Measurements from ENCODE around the gene DUSP7.

Gene DUSP7

GRCh38 chr3:52086461-52086860, 30.1 kb upstream of the DUSP7 start:
- no peak for DNase-seq

GRCh38 chr3:52085681-52086282, 29.4 kb upstream of the DUSP7 start:
- DNase-seq: no peak

- DNase-seq: no peak
Observed at GRCh38 chr3:52084954-52085680, 28.7 kb upstream of the DUSP7 start.

GRCh38 chr3:52084216-52084945, 28.0 kb upstream of the DUSP7 start:
- DNase-seq: no peak

GRCh38 chr3:52083556-52084087, 27.3 kb upstream of the DUSP7 start:
- DNase-seq: no peak

- no peak for DNase-seq
Observed at GRCh38 chr3:52082951-52083350, 26.6 kb upstream of the DUSP7 start.

GRCh38 chr3:52080830-52081719, 24.7 kb upstream of the DUSP7 start:
- no peak for DNase-seq

GRCh38 chr3:52079958-52080357, 23.6 kb upstream of the DUSP7 start:
- DNase-seq: no peak

GRCh38 chr3:52078781-52079560, 22.6 kb upstream of the DUSP7 start:
- no peak for DNase-seq

GRCh38 chr3:52077925-52078324, 21.6 kb upstream of the DUSP7 start:
- DNase-seq: no peak

GRCh38 chr3:52076896-52077780, 20.8 kb upstream of the DUSP7 start:
- DNase-seq: no peak

GRCh38 chr3:52073490-52073889, 17.1 kb upstream of the DUSP7 start:
- DNase-seq: no peak

- DNase-seq: no peak
Observed at GRCh38 chr3:52072471-52072870, 16.1 kb upstream of the DUSP7 start.

- no peak for DNase-seq
Observed at GRCh38 chr3:52072020-52072419, 15.6 kb upstream of the DUSP7 start.

GRCh38 chr3:52070724-52071621, 14.6 kb upstream of the DUSP7 start:
- peak in 1 of 2 experiments; percentile 22 for DNase-seq

- DNase-seq: no peak
Observed at GRCh38 chr3:52069855-52070254, 13.5 kb upstream of the DUSP7 start.

- DNase-seq: no peak
Observed at GRCh38 chr3:52069135-52069534, 12.8 kb upstream of the DUSP7 start.

- DNase-seq: no peak
Observed at GRCh38 chr3:52068730-52069129, 12.4 kb upstream of the DUSP7 start.

GRCh38 chr3:52068055-52068571, 11.7 kb upstream of the DUSP7 start:
- DNase-seq: no peak

GRCh38 chr3:52067526-52067925, 11.2 kb upstream of the DUSP7 start:
- no peak for DNase-seq

Data from NCI-H446 (cell line).